Gastrocnemius medialis (tissue), 4 donors: ENCODE data around the gene PPP1R12B. TPM values are rescaled to one million over a fixed set of nuclear protein-coding genes. Genes with fewer than 3 reads are reported as not detected.

Experiments
- ATAC-seq, 2 donors: fragments of 150-250 bp; one replicate each; pipeline ENCODE4 v1.9.1; 2016
- DNase-seq, 2 donors: peaks; one replicate each; pipeline ENCODE4 v3.0.0-alpha.2; 2019
- H3K27ac ChIP-seq, 4 donors: fragments of 200-600 bp; sonication (generic); 1 replicate in 1 of 4; 2 replicates in 3 of 4; pipeline ENCODE4 v1.5.1; 2016 to 2018; ENCODE audit warnings: mild to moderate bottlenecking in 2 of 4, moderate library complexity in 1 of 4
- H3K27me3 ChIP-seq, 3 donors: fragments of 200-600 bp; sonication (generic) in 2 of 3; 1 replicate in 1 of 3; 2 replicates in 2 of 3; pipeline versions ENCODE4 v1.5.1 to v1.6.0; 2016 to 2019; ENCODE audit warnings: mild to moderate bottlenecking in 1 of 3, moderate library complexity in 1 of 3
- H3K36me3 ChIP-seq, 2 donors: fragments of 200-600 bp; sonication (generic) in 1 of 2; one replicate each; pipeline ENCODE4 v1.5.1; 2017 to 2018
- H3K4me1 ChIP-seq, 2 donors: fragments of 200-600 bp; sonication (generic) in 1 of 2; one replicate each; pipeline ENCODE4 v1.5.1; 2016 to 2017; ENCODE audit warnings: mild to moderate bottlenecking in 2 of 2
- H3K4me3 ChIP-seq, 4 donors: fragments of 200-600 bp; sonication (generic) in 3 of 4; 1 replicate in 1 of 4; 2 replicates in 3 of 4; pipeline ENCODE4 v1.5.1; 2016 to 2019; ENCODE audit warnings: mild to moderate bottlenecking in 2 of 4
- H3K9me3 ChIP-seq, 3 donors: fragments of 200-600 bp; sonication (generic) in 2 of 3; 1 replicate in 1 of 3; 2 replicates in 2 of 3; pipeline ENCODE4 v1.5.1; 2016 to 2019
- CTCF ChIP-seq, 5 experiments: fragments of 450-650 bp in 3 of 5; fragments of 200-600 bp in 2 of 5; sonication (generic) in 2 of 5; IDR thresholded peaks in 4 of 5; conservative IDR thresholded peaks in 1 of 5; 1 replicate in 4 of 5; 2 replicates in 1 of 5; pipeline ENCODE4 v1.5.1; 2016 to 2019; ENCODE audit warnings: antibody characterized with exemption in 5 of 5, mild to moderate bottlenecking in 3 of 5, moderate library complexity in 3 of 5
- POLR2A ChIP-seq, 2 donors: fragments of 450-650 bp; IDR thresholded peaks; one replicate each; pipeline ENCODE4 v1.6.1; 2017; ENCODE audit warnings: antibody characterized with exemption in 2 of 2, mild to moderate bottlenecking in 2 of 2, moderate library complexity in 2 of 2
- in situ Hi-C, 4 donors: fragments of 200-750 bp; cut with MboI; loops; one replicate each; pipeline versions ENCODE4 v1.15.0 to v1.8.0; 2017; ENCODE audit warnings: low sequenced_read_pairs in 4 of 4
- intact Hi-C: fragments of 100-400 bp; cut with DNase I; formaldehyde crosslinking; loops from one replicate; pipeline ENCODE4 v1.15.1; 2023; ENCODE audit warnings: low total_unique reads
- total RNA-seq, 4 donors: library from RNA; depleted of rRNA; stranded (reverse); fragments of >200 nt; gene quantifications; one replicate each; pipeline versions ENCODE4 v1.1.0 to v1.2.3, GENCODE V29; 2016

The PPP1R12B gene
- total RNA-seq, 4 donors from 2014 or later: 127 to 207 (median 139) TPM

- Histone ChIP-seq H3K36me3 (peaks cover 0 to 36% of the 10 kb centered on the region in 2 donors), H3K27ac (peak overlapping the region in 2 of 4 donors; percentile 17 to 28), H3K9me3 (no peaks in the 10 kb centered on the region), H3K4me1 (peaks cover 16 to 36% of the 10 kb centered on the region in 2 donors), H3K4me3 (no peak overlapping the region), H3K27me3 (no peaks in the 10 kb centered on the region)
- ATAC-seq: no peak
- intact Hi-C loops (no loop called here), in situ Hi-C loops (no loop called here)
- DNase-seq: no peak
- TF ChIP-seq POLR2A (IDR thresholded peaks at IDR 0.05) (no peak), CTCF (IDR thresholded peaks at IDR 0.05 in 4 of 5, conservative IDR thresholded peaks at IDR 0.05 in 1 of 5) (no peak)
These were observed 212.7 kb downstream of the PPP1R12B start for GRCh38 chr1:202561240-202561639.

GRCh38 chr1:202561726-202562443 lies 213.4 kb downstream of the PPP1R12B start:
- Histone ChIP-seq H3K4me1 (peaks cover 16 to 37% of the 10 kb centered on the region in 2 donors), H3K27ac (peak overlapping the region in 2 of 4 donors; percentile 17 to 21), H3K36me3 (peaks cover 0 to 40% of the 10 kb centered on the region in 2 donors), H3K9me3 (no peaks in the 10 kb centered on the region), H3K27me3 (no peaks in the 10 kb centered on the region), H3K4me3 (no peak overlapping the region)
- ATAC-seq: no peak
- intact Hi-C loops: no loop called here
- no peak for TF ChIP-seq CTCF (IDR thresholded peaks at IDR 0.05 in 4 of 5, conservative IDR thresholded peaks at IDR 0.05 in 1 of 5)
- TF ChIP-seq POLR2A (IDR thresholded peaks at IDR 0.05): no peak
- in situ Hi-C loops: no loop called here
- no peak for DNase-seq

- peaks cover 16 to 30% of the 10 kb centered on the region in 2 donors for H3K4me1 ChIP-seq
These were observed 214.1 kb downstream of the PPP1R12B start for GRCh38 chr1:202562444-202563060.

GRCh38 chr1:202563818-202564217 lies 215.3 kb downstream of the PPP1R12B start:
- no peak for TF ChIP-seq CTCF (IDR thresholded peaks at IDR 0.05 in 4 of 5, conservative IDR thresholded peaks at IDR 0.05 in 1 of 5)
- TF ChIP-seq POLR2A (IDR thresholded peaks at IDR 0.05): no peak
- DNase-seq: no peak
- peaks cover 16 to 33% of the 10 kb centered on the region in 2 donors for H3K4me1 ChIP-seq
- H3K36me3 ChIP-seq: peaks cover 0 to 59% of the 10 kb centered on the region in 2 donors
- intact Hi-C loops: no loop called here
- no peak for ATAC-seq
- in situ Hi-C loops: no loop called here
- no peak overlapping the region for H3K4me3 ChIP-seq
- no peaks in the 10 kb centered on the region for H3K9me3 ChIP-seq
- H3K27ac ChIP-seq: peak overlapping the region in 1 of 4 donors; percentile 25
- H3K27me3 ChIP-seq: no peaks in the 10 kb centered on the region

More at GRCh38 chr1:202562444-202563060, 214.1 kb downstream of the PPP1R12B start:
- H3K27ac ChIP-seq: peak overlapping the region in 1 of 4 donors; percentile 21
- no peak overlapping the region for H3K4me3 ChIP-seq
- H3K9me3 ChIP-seq: no peaks in the 10 kb centered on the region
- DNase-seq (no peak), ATAC-seq (no peak)
- H3K27me3 ChIP-seq: no peaks in the 10 kb centered on the region
- in situ Hi-C loops: no loop called here
- intact Hi-C loops: no loop called here
- TF ChIP-seq CTCF (IDR thresholded peaks at IDR 0.05 in 4 of 5, conservative IDR thresholded peaks at IDR 0.05 in 1 of 5) (no peak), POLR2A (IDR thresholded peaks at IDR 0.05) (no peak)
- H3K36me3 ChIP-seq: peaks cover 0 to 46% of the 10 kb centered on the region in 2 donors
